SJCRH30 (cell line): ENCODE data around the gene TNRC6A. TPM values are rescaled to one million over a fixed set of nuclear protein-coding genes. Genes with fewer than 3 reads are reported as not detected.
A peak's percentile ranks its signal among the peaks of the same experiment; 100 is the strongest.

Source experiments
- DNase-seq, 2 experiments: peaks; one replicate each; pipeline ENCODE4 v3.0.0-alpha.2; 2015 to 2020
- H3K27ac ChIP-seq: fragments of 250-450 bp; sonication (Bioruptor Pico); 2 replicates; pipeline ENCODE4 v1.5.1; 2020; ENCODE audit warnings: mild to moderate bottlenecking, moderate library complexity
- H3K27me3 ChIP-seq: fragments of 250-450 bp; sonication (Bioruptor Pico); 2 replicates; pipeline ENCODE4 v1.5.1; 2020; ENCODE audit warnings: mild to moderate bottlenecking, moderate library complexity
- H3K36me3 ChIP-seq: fragments of 250-450 bp; sonication (Bioruptor Pico); 2 replicates; pipeline ENCODE4 v1.5.1; 2020; ENCODE audit warnings: mild to moderate bottlenecking, moderate library complexity
- H3K4me1 ChIP-seq: fragments of 250-450 bp; sonication (Bioruptor Pico); 2 replicates; pipeline ENCODE4 v1.5.1; 2020; ENCODE audit warnings: mild to moderate bottlenecking, moderate library complexity
- H3K4me3 ChIP-seq: fragments of 250-450 bp; sonication (Bioruptor Pico); 2 replicates; pipeline ENCODE4 v1.5.1; 2020; ENCODE audit warnings: mild to moderate bottlenecking, moderate library complexity
- H3K9me3 ChIP-seq: fragments of 250-450 bp; sonication (Bioruptor Pico); replicated peaks from 2 replicates; pipeline ENCODE4 v1.5.1; 2020; ENCODE audit warnings: mild to moderate bottlenecking, moderate library complexity
- total RNA-seq: library from RNA; depleted of rRNA; stranded (reverse); fragments of >200 nt; shearing (Covaris generic); gene quantifications from 2 replicates; pipeline ENCODE4 v1.2.3, GENCODE V29; 2014

The TNRC6A gene
- total RNA-seq, 1 experiment from 2014 or later: 28.6 TPM

DNA sequence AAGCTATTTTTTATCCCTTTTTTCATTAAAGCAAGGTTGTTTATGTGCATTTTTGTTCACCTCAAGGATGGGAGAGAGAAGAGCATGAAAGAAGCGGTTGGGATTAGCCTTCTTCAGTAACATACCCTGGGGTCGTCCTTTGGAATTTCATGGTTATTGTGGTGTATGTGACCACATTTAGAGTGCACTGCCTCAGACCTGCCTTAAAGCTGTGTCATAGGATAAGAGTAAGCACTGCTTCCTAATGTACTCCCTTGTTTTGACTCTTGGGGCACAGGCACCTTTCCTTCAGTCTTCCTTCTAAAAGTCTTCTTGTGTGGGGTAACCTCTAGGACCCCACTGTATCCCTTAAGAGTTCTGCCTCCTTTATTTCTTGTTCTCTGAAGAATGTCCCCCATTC lies 28.9 kb downstream of the TNRC6A start:
- Histone ChIP-seq H3K36me3 (peaks cover 9% of the 10 kb centered on the region), H3K4me1 (peaks cover 16% of the 10 kb centered on the region), H3K27ac (0 out of 2 replicates have a peak overlapping the region, but pooled peaks have one; percentile 3), H3K9me3 (no peaks in the 10 kb centered on the region), H3K4me3 (no peak overlapping the region), H3K27me3 (no peaks in the 10 kb centered on the region)
- DNase-seq: peak; percentile 54 to 65

- no peaks in the 10 kb centered on the region for H3K27me3 ChIP-seq
- H3K9me3 ChIP-seq: no peaks in the 10 kb centered on the region
- H3K4me3 ChIP-seq: no peak overlapping the region
- DNase-seq: no peak
- no peak overlapping the region for H3K27ac ChIP-seq
- peaks cover 12% of the 10 kb centered on the region for H3K36me3 ChIP-seq
- peaks cover 16% of the 10 kb centered on the region for H3K4me1 ChIP-seq
Observed at GRCh38 chr16:24759006-24759405, 29.6 kb downstream of the TNRC6A start.

DNA sequence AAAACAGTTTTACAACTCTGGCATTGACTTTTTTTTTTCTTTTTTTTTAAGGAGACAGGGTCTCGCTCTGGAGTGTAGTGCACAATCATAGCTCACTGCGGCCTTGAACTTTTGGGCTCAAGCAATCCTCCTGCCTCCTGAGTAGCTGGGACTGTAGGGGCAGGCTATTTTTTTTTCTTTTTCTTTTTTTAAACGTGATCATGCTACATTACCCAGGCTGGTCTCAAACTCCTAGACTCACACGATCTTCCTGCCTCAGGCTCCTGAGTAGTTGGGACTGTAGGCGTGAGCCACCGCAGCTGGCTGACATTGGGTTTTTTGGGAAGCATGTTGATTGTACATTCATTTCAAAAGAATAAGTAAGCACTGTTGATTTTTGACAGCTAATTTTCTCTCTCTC lies 32.1 kb downstream of the TNRC6A start:
- H3K27me3 ChIP-seq: no peaks in the 10 kb centered on the region
- no peak for DNase-seq
- H3K9me3 ChIP-seq: no peaks in the 10 kb centered on the region
- H3K4me1 ChIP-seq: peaks cover 16% of the 10 kb centered on the region
- no peak overlapping the region for H3K27ac ChIP-seq
- no peak overlapping the region for H3K4me3 ChIP-seq
- peaks cover 19% of the 10 kb centered on the region for H3K36me3 ChIP-seq

DNA sequence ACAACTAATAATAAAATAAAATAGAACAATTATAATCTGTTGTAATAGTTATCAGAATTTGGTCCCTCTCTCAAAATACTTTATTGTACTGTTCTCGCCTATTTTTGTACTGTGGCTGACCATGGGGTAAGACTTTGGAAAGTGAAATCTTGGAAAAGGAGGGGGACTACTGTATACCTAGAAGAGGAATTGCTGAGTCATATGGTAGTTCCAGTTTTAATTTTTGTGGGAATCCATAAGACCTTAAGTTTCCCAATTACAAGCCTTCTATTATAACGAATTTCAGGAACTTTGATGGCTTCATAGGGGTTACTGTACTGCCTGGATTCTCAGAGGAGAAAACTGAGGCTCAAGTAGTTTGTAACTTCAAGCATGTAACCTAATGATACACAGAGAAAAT lies 35.5 kb downstream of the TNRC6A start:
- DNase-seq: no peak
- no peaks in the 10 kb centered on the region for H3K4me1 ChIP-seq
- no peak overlapping the region for H3K27ac ChIP-seq
- H3K36me3 ChIP-seq: peaks cover 11% of the 10 kb centered on the region; the same call in 1 of the 2 replicates
- H3K27me3 ChIP-seq: no peaks in the 10 kb centered on the region
- H3K9me3 ChIP-seq: no peaks in the 10 kb centered on the region
- no peak overlapping the region for H3K4me3 ChIP-seq

DNA sequence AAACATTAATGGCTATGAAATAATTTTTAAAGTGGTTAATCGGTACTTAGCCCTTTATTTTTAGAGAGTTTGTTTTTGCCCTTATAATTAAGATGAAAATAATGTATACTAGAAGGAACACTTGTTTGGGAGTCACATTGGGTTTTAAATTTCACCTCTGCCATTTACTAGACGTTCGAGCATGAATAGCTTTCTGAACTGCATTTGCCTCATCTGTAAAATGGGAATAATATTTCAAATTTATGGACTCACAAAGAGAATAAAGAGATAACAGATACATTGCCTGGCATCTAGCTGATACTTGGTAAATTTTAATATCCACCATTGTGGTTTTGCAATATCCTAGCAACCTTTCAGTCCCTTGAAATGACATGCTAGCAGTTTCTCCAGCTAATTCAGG lies 36.6 kb downstream of the TNRC6A start:
- no peak for DNase-seq
- Histone ChIP-seq H3K36me3 (peaks cover 11% of the 10 kb centered on the region; the same call in 1 of the 2 replicates), H3K9me3 (no peaks in the 10 kb centered on the region), H3K4me3 (no peak overlapping the region), H3K4me1 (no peaks in the 10 kb centered on the region), H3K27me3 (no peaks in the 10 kb centered on the region), H3K27ac (no peak overlapping the region)

GRCh38 chr16:24769806-24770205 lies 40.4 kb downstream of the TNRC6A start:
- Histone ChIP-seq H3K4me3 (no peak overlapping the region), H3K4me1 (no peaks in the 10 kb centered on the region), H3K9me3 (no peaks in the 10 kb centered on the region), H3K27me3 (no peaks in the 10 kb centered on the region), H3K36me3 (peaks cover 9% of the 10 kb centered on the region), H3K27ac (no peak overlapping the region)
- no peak for DNase-seq

DNA sequence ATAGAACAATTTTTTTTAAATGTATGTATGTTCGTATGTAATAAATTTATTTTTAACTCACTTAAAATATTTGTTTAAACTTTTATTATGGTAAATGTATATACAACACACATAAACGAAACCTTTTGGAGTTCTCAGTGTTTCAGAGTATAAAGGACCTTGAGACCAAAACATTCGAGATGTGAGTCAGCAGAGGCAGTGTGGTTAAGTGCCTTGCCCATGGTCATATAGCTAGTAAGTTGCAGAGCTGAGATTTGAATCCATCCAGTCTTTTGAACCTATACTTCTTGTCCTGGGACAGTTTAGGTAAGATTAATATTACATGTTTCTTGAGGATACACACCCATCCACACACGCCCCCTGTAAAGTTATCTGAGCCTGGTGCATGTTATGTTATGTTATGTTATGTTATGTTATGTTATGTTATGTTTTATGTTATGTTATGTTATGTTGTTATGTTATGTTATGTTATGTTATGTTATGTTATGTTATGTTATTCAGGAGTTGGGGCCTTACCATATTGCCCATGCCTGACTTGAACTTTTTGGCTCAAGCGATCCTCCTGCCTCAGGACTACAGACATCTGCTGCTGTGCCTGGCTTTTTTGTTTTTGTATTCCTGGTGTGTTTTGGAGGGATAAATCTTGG lies 41.8 kb downstream of the TNRC6A start:
- peaks cover 8% of the 10 kb centered on the region for H3K36me3 ChIP-seq
- DNase-seq: no peak
- no peak overlapping the region for H3K27ac ChIP-seq
- no peaks in the 10 kb centered on the region for H3K27me3 ChIP-seq
- H3K4me1 ChIP-seq: no peaks in the 10 kb centered on the region
- H3K9me3 ChIP-seq: no peaks in the 10 kb centered on the region
- no peak overlapping the region for H3K4me3 ChIP-seq

- DNase-seq: no peak
- Histone ChIP-seq H3K27ac (no peak overlapping the region), H3K27me3 (no peaks in the 10 kb centered on the region), H3K9me3 (no peaks in the 10 kb centered on the region), H3K36me3 (peaks cover 8% of the 10 kb centered on the region), H3K4me3 (no peak overlapping the region), H3K4me1 (no peaks in the 10 kb centered on the region)
Observed at GRCh38 chr16:24771779-24772157, 42.3 kb downstream of the TNRC6A start.

DNA sequence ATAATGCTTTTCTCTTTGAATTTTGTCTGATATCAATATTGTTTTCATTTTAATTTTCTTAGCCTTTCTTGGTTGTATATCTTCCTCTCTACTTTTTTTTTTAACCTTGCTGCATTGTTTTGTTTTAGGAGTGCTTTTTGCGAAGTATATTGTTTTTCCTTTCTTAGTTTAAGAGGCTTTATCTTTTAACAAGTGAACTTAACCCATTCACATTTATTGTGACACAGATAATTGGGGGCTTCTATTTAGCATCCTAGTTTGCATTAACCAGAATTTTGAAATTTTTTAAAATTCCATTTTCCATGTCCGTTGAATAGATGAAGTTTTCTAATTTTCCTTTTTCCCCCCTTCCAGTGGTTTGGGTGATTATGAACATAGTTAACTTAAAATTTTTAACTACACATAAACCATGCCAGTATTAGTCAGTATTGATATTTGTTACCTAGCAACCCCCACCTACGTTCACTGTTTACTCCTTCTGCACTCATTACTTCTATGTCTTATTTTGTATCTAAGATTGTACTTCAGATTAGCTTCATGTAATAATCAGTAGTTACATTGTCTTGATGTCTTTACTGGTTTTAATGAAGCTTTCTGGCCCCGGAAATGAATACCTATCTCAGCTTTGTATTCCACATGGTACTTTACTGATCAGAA lies 44.4 kb downstream of the TNRC6A start:
- H3K36me3 ChIP-seq: peaks cover 25% of the 10 kb centered on the region
- no peak overlapping the region for H3K27ac ChIP-seq
- DNase-seq: no peak
- H3K27me3 ChIP-seq: no peaks in the 10 kb centered on the region
- H3K4me3 ChIP-seq: no peak overlapping the region
- H3K4me1 ChIP-seq: no peaks in the 10 kb centered on the region
- H3K9me3 ChIP-seq: no peaks in the 10 kb centered on the region

DNA sequence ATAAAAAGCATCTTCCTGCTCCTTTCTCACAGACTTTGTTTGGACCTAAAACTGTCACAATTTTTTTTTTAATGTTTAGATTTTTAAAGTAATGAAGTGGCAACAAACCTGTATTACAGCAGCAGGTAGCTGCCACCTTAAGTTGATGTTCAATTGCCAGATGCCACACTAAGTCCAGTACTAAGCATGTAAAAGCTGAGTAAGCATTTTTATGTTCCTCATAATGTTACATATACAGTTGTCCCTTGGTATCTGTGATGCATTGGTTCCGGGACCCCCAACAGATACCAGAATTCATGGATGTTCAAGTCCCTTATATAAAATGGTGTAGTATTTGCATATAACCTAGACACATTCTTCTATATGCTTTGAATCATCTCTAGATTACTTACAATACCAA lies 45.1 kb downstream of the TNRC6A start:
- H3K4me1 ChIP-seq: no peaks in the 10 kb centered on the region
- DNase-seq: no peak
- no peaks in the 10 kb centered on the region for H3K9me3 ChIP-seq
- H3K4me3 ChIP-seq: no peak overlapping the region
- no peak overlapping the region for H3K27ac ChIP-seq
- H3K36me3 ChIP-seq: peaks cover 29% of the 10 kb centered on the region
- H3K27me3 ChIP-seq: no peaks in the 10 kb centered on the region

- H3K4me1 ChIP-seq: no peaks in the 10 kb centered on the region
- H3K27ac ChIP-seq: no peak overlapping the region
- H3K9me3 ChIP-seq: no peaks in the 10 kb centered on the region
- H3K4me3 ChIP-seq: no peak overlapping the region
- DNase-seq: no peak
- peaks cover 32% of the 10 kb centered on the region for H3K36me3 ChIP-seq
- no peaks in the 10 kb centered on the region for H3K27me3 ChIP-seq
Observed at GRCh38 chr16:24775455-24775854, 46.0 kb downstream of the TNRC6A start.

DNA sequence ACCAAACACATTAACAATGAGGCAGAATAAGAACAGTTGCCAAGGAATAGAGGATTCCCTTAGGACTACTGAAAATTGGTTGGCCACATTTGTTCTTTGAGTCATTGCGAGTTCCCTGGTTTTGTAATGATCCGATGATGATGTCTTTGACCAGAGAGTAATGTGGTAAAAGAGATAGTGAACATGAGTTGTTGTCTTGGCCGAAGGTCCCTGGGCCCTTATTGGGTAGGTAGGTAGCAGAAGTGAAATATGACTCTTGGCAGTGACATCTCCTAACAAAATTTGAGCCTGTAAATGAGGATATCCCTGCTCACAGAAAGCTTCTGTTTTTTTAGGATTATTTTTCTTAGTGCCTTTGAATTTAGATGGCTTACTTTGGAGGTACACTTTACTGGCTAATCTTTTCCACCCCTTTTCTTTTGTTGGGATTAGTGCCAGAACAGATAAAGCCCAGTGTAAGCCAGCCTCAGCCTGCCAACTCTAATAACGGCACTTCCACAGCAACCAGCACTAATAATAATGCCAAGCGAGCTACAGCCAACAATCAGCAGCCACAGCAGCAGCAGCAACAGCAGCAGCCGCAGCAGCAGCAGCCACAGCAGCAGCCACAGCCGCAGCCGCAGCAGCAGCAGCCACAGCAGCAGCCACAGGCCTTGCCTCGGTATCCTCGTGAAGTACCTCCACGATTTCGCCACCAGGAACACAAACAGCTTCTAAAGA lies 47.2 kb downstream of the TNRC6A start:
- Histone ChIP-seq H3K4me3 (no peak overlapping the region), H3K27ac (no peak overlapping the region), H3K36me3 (peaks cover 35% of the 10 kb centered on the region), H3K4me1 (no peaks in the 10 kb centered on the region), H3K9me3 (no peaks in the 10 kb centered on the region), H3K27me3 (no peaks in the 10 kb centered on the region)
- no peak for DNase-seq

GRCh38 chr16:24778671-24779070 lies 49.2 kb downstream of the TNRC6A start:
- Histone ChIP-seq H3K27me3 (no peaks in the 10 kb centered on the region), H3K9me3 (no peaks in the 10 kb centered on the region), H3K4me3 (no peak overlapping the region), H3K27ac (no peak overlapping the region), H3K4me1 (no peaks in the 10 kb centered on the region), H3K36me3 (peaks cover 37% of the 10 kb centered on the region)
- no peak for DNase-seq

GRCh38 chr16:24781256-24781655 lies 51.8 kb downstream of the TNRC6A start:
- no peaks in the 10 kb centered on the region for H3K27me3 ChIP-seq
- no peak for DNase-seq
- no peak overlapping the region for H3K27ac ChIP-seq
- H3K4me3 ChIP-seq: no peak overlapping the region
- peaks cover 38% of the 10 kb centered on the region for H3K36me3 ChIP-seq
- no peaks in the 10 kb centered on the region for H3K4me1 ChIP-seq
- H3K9me3 ChIP-seq: no peaks in the 10 kb centered on the region

GRCh38 chr16:24784121-24784520 lies 54.7 kb downstream of the TNRC6A start:
- H3K27ac ChIP-seq: no peak overlapping the region
- peaks cover 37% of the 10 kb centered on the region for H3K36me3 ChIP-seq
- H3K4me3 ChIP-seq: no peak overlapping the region
- no peak for DNase-seq
- no peaks in the 10 kb centered on the region for H3K27me3 ChIP-seq
- H3K4me1 ChIP-seq: no peaks in the 10 kb centered on the region
- no peaks in the 10 kb centered on the region for H3K9me3 ChIP-seq
